ENCODE results near the gene ALPL.

The ALPL gene

GRCh38 chr1:21618561-21619374, 109.5 kb downstream of the ALPL start:
- DNase-seq (ENCODE audit: low spot score) = no peak

- no peak for DNase-seq (ENCODE audit: low spot score)
Observed at GRCh38 chr1:21619375-21619947, 110.2 kb downstream of the ALPL start.

- no peak for DNase-seq (ENCODE audit: low spot score)
Observed at GRCh38 chr1:21620011-21620410, 110.8 kb downstream of the ALPL start.

GRCh38 chr1:21620496-21620895, 111.3 kb downstream of the ALPL start:
- DNase-seq (ENCODE audit: low spot score) = no peak

GRCh38 chr1:21621051-21621450, 111.8 kb downstream of the ALPL start:
- DNase-seq (ENCODE audit: low spot score) = no peak

GRCh38 chr1:21621761-21622436, 112.7 kb downstream of the ALPL start:
- no peak for DNase-seq (ENCODE audit: low spot score)

GRCh38 chr1:21622466-21623315, 113.5 kb downstream of the ALPL start:
- peak; percentile 61 for DNase-seq (ENCODE audit: low spot score)

- no peak for DNase-seq (ENCODE audit: low spot score)
Observed at GRCh38 chr1:21623410-21623961, 114.3 kb downstream of the ALPL start.

GRCh38 chr1:21624571-21625389, 115.6 kb downstream of the ALPL start:
- no peak for DNase-seq (ENCODE audit: low spot score)

- DNase-seq (ENCODE audit: low spot score) = no peak
Observed at GRCh38 chr1:21625390-21626190, 116.4 kb downstream of the ALPL start.

GRCh38 chr1:21626921-21627339, 117.7 kb downstream of the ALPL start:
- no peak for DNase-seq (ENCODE audit: low spot score)

All from hematopoietic multipotent progenitor cell treated with erythropoietin and hydrocortisone succinate and interleukin-3 and kit ligand, for 15 days (in vitro differentiated cells).